HEK293 (cell line): ENCODE results near the gene RAB23.

ENCODE experiments used
- GLIS1 ChIP-seq: fragments of 450-650 bp; formaldehyde crosslinking; IDR thresholded peaks from 2 replicates; pipeline ENCODE4 v1.5.1; 2016; ENCODE audit warnings: missing biosample characterization, missing genetic modification characterization
- INSM2 ChIP-seq: fragments of 450-650 bp; formaldehyde crosslinking; IDR thresholded peaks from 2 replicates; pipeline ENCODE4 v1.5.1; 2016; ENCODE audit warnings: missing biosample characterization, missing genetic modification characterization
- OSR2 ChIP-seq: fragments of 450-650 bp; formaldehyde crosslinking; IDR thresholded peaks from 2 replicates; pipeline ENCODE4 v1.5.1; 2016; ENCODE audit warnings: missing biosample characterization, missing genetic modification characterization
- PRDM10 ChIP-seq: fragments of 450-650 bp; formaldehyde crosslinking; IDR thresholded peaks from 2 replicates; pipeline ENCODE4 v1.5.1; 2016; ENCODE audit warnings: missing biosample characterization, missing genetic modification characterization
- RBAK ChIP-seq: fragments of 450-650 bp; formaldehyde crosslinking; IDR thresholded peaks from 2 replicates; pipeline ENCODE4 v1.5.1; 2016; ENCODE audit warnings: missing biosample characterization, missing genetic modification characterization
- SCRT2 ChIP-seq: fragments of 450-650 bp; formaldehyde crosslinking; IDR thresholded peaks from 2 replicates; pipeline ENCODE4 v1.5.1; 2016; ENCODE audit warnings: missing biosample characterization, missing genetic modification characterization
- SP3 ChIP-seq: fragments of 450-650 bp; formaldehyde crosslinking; IDR thresholded peaks from 2 replicates; pipeline ENCODE4 v1.5.1; 2016; ENCODE audit warnings: missing biosample characterization, missing genetic modification characterization
- SP7 ChIP-seq: fragments of 450-650 bp; formaldehyde crosslinking; IDR thresholded peaks from 2 replicates; pipeline ENCODE4 v1.5.1; 2016; ENCODE audit warnings: missing biosample characterization, missing genetic modification characterization
- TCF7L2 ChIP-seq: IDR thresholded peaks from 2 replicates; pipeline ENCODE4 v1.6.1; 2011; ENCODE audit warnings: low read depth, mild to moderate bottlenecking, inconsistent platforms, low read length, moderate library complexity, borderline replicate concordance
- ZBTB10 ChIP-seq: fragments of 450-650 bp; formaldehyde crosslinking; IDR thresholded peaks from 2 replicates; pipeline ENCODE4 v1.5.1; 2016; ENCODE audit warnings: missing biosample characterization, missing genetic modification characterization
- ZBTB48 ChIP-seq: fragments of 450-650 bp; formaldehyde crosslinking; IDR thresholded peaks from 2 replicates; pipeline ENCODE4 v1.5.1; 2016; ENCODE audit warnings: missing biosample characterization, missing genetic modification characterization
- ZFHX2 ChIP-seq: fragments of 450-650 bp; formaldehyde crosslinking; conservative IDR thresholded peaks from 2 replicates; pipeline ENCODE4 v1.5.1; 2016; ENCODE audit warnings: missing biosample characterization, missing genetic modification characterization
- ZFP69B ChIP-seq: fragments of 450-650 bp; formaldehyde crosslinking; IDR thresholded peaks from 2 replicates; pipeline ENCODE4 v1.5.1; 2016; ENCODE audit warnings: missing biosample characterization, missing genetic modification characterization
- ZNF266 ChIP-seq: fragments of 450-650 bp; formaldehyde crosslinking; IDR thresholded peaks from 2 replicates; pipeline ENCODE4 v1.5.1; 2016; ENCODE audit warnings: missing biosample characterization, missing genetic modification characterization, low read depth
- ZNF280D ChIP-seq: fragments of 450-650 bp; formaldehyde crosslinking; IDR thresholded peaks from 2 replicates; pipeline ENCODE4 v1.5.1; 2016; ENCODE audit warnings: missing biosample characterization, missing genetic modification characterization
- ZNF302 ChIP-seq: fragments of 450-650 bp; formaldehyde crosslinking; IDR thresholded peaks from 2 replicates; pipeline ENCODE4 v1.5.1; 2016; ENCODE audit warnings: missing biosample characterization, missing genetic modification characterization, low read depth
- ZNF513 ChIP-seq: fragments of 450-650 bp; IDR thresholded peaks from 2 replicates; pipeline ENCODE4 v1.5.1; 2018; ENCODE audit warnings: missing biosample characterization, missing genetic modification characterization
- ZNF529 ChIP-seq: fragments of 450-650 bp; formaldehyde crosslinking; IDR thresholded peaks from 2 replicates; pipeline ENCODE4 v1.5.1; 2017; ENCODE audit warnings: missing genetic modification characterization, missing biosample characterization; ENCODE audit not compliant: insufficient replicate concordance
- ZNF558 ChIP-seq: fragments of 450-650 bp; formaldehyde crosslinking; IDR thresholded peaks from 2 replicates; pipeline ENCODE4 v1.5.1; 2016; ENCODE audit warnings: missing biosample characterization, missing genetic modification characterization
- ZNF560 ChIP-seq: fragments of 450-650 bp; formaldehyde crosslinking; IDR thresholded peaks from 2 replicates; pipeline ENCODE4 v1.5.1; 2017; ENCODE audit warnings: missing biosample characterization, missing genetic modification characterization, borderline replicate concordance
- ZNF585B ChIP-seq: fragments of 450-650 bp; formaldehyde crosslinking; IDR thresholded peaks from 2 replicates; pipeline ENCODE4 v1.5.1; 2016; ENCODE audit warnings: missing biosample characterization, missing genetic modification characterization
- ZNF600 ChIP-seq: fragments of 450-650 bp; formaldehyde crosslinking; IDR thresholded peaks from 2 replicates; pipeline ENCODE4 v1.5.1; 2016; ENCODE audit warnings: missing biosample characterization, missing genetic modification characterization
- ZNF610 ChIP-seq: fragments of 450-650 bp; formaldehyde crosslinking; IDR thresholded peaks from 2 replicates; pipeline ENCODE4 v1.5.1; 2016; ENCODE audit warnings: missing biosample characterization, missing genetic modification characterization, borderline replicate concordance
- ZNF707 ChIP-seq: fragments of 450-650 bp; formaldehyde crosslinking; IDR thresholded peaks from 2 replicates; pipeline ENCODE4 v1.5.1; 2016; ENCODE audit warnings: missing biosample characterization, missing genetic modification characterization
- ZNF830 ChIP-seq: fragments of 450-650 bp; IDR thresholded peaks from 2 replicates; pipeline ENCODE4 v1.5.0; 2018; ENCODE audit warnings: missing biosample characterization, missing genetic modification characterization, low read depth, mild to moderate bottlenecking, moderate library complexity
- ZNF843 ChIP-seq: fragments of 450-650 bp; formaldehyde crosslinking; IDR thresholded peaks from 2 replicates; pipeline ENCODE4 v1.5.1; 2016; ENCODE audit warnings: missing biosample characterization, missing genetic modification characterization
- ZSCAN4 ChIP-seq: fragments of 450-650 bp; formaldehyde crosslinking; IDR thresholded peaks from 2 replicates; pipeline ENCODE4 v1.5.1; 2017; ENCODE audit warnings: missing biosample characterization, missing genetic modification characterization

Gene RAB23

GRCh38 chr6:57173886-57174510, 48.1 kb downstream of the RAB23 start (continued):
- no peak for TF ChIP-seq TCF7L2
- no peak for TF ChIP-seq ZNF610
- no peak for TF ChIP-seq GLIS1 (tag by site-specific recombination)
- TF ChIP-seq ZNF558: no peak
- no peak for TF ChIP-seq ZNF302 (tag by site-specific recombination)
- TF ChIP-seq ZNF266 (tag by site-specific recombination): no peak
- TF ChIP-seq SP7 (tag by site-specific recombination): peak; percentile 28; the same call in 1 of the 2 replicates
- no peak for TF ChIP-seq ZNF529 (tag by site-specific recombination)
- no peak for TF ChIP-seq ZNF830 (tag by site-specific recombination)
- TF ChIP-seq OSR2 (tag by site-specific recombination): no peak
- TF ChIP-seq INSM2 (tag by site-specific recombination): no peak
- no peak for TF ChIP-seq RBAK
- TF ChIP-seq ZNF843 (tag by site-specific recombination): no peak
- TF ChIP-seq ZFHX2: no peak
- no peak for TF ChIP-seq ZFP69B (tag by site-specific recombination)
- no peak for TF ChIP-seq ZSCAN4 (tag by site-specific recombination)
- peak; percentile 52; the same call in 1 of the 2 replicates for TF ChIP-seq PRDM10 (tag by site-specific recombination)
- TF ChIP-seq ZBTB48 (tag by site-specific recombination): peak; percentile 86
- TF ChIP-seq ZNF513 (tag by site-specific recombination): no peak
- no peak for TF ChIP-seq SCRT2 (tag by site-specific recombination)
- TF ChIP-seq ZNF560: no peak
- TF ChIP-seq ZNF707 (tag by site-specific recombination): no peak
- peak; percentile 79; the same call in 1 of the 2 replicates for TF ChIP-seq ZNF600
- 0 out of 2 replicates have a peak, but pooled peaks have one; percentile 12 for TF ChIP-seq SP3 (tag by site-specific recombination)
- no peak for TF ChIP-seq ZNF585B
- TF ChIP-seq ZNF280D (tag by site-specific recombination): no peak
- no peak for TF ChIP-seq ZBTB10 (tag by site-specific recombination)
